Nephron progenitor cell (in vitro differentiated cells): ENCODE measurements around the gene NR2F2.

Experiments used
- DNase-seq: peaks from one replicate; pipeline ENCODE4 v3.0.0; 2021
- H3K27ac Mint-ChIP-seq: 2 replicates; pipeline ENCODE4 v1.8.0; 2021; ENCODE audit warnings: mild to moderate bottlenecking, moderate library complexity, mixed read lengths
- H3K27me3 Mint-ChIP-seq: 2 replicates; pipeline ENCODE4 v1.8.0; 2021; ENCODE audit warnings: mild to moderate bottlenecking, low read depth, mixed read lengths; ENCODE audit not compliant: poor library complexity
- H3K36me3 Mint-ChIP-seq: 2 replicates; pipeline ENCODE4 v1.8.0; 2021; ENCODE audit warnings: low read depth, mixed read lengths
- H3K4me1 Mint-ChIP-seq: 2 replicates; pipeline ENCODE4 v1.8.0; 2021; ENCODE audit warnings: mixed read lengths
- H3K4me3 Mint-ChIP-seq: 2 replicates; pipeline ENCODE4 v1.8.0; 2021; ENCODE audit warnings: mild to moderate bottlenecking, moderate library complexity, mixed read lengths
- H3K9me3 Mint-ChIP-seq: 2 replicates; pipeline ENCODE4 v1.8.0; 2021; ENCODE audit warnings: mild to moderate bottlenecking, moderate library complexity, mixed read lengths
- CTCF ChIP-seq: fragments of 200-600 bp; sonication (generic); IDR thresholded peaks from 2 replicates; pipeline ENCODE4 v1.5.0; 2021; ENCODE audit warnings: antibody characterized with exemption

Gene NR2F2

GRCh38 chr15:96304839-96305238, 25.7 kb upstream of the NR2F2 start:
- Mint-ChIP-seq H3K4me3 (no peak overlapping the region), H3K9me3 (peaks cover 32% of the 10 kb centered on the region), H3K27me3 (no peaks in the 10 kb centered on the region), H3K4me1 (peaks cover 60% of the 10 kb centered on the region), H3K36me3 (peaks cover 84% of the 10 kb centered on the region), H3K27ac (no peak overlapping the region)
- no peak for DNase-seq
- TF ChIP-seq CTCF, result no peak

GRCh38 chr15:96306321-96306720, 24.2 kb upstream of the NR2F2 start:
- Mint-ChIP-seq H3K4me3 (no peak overlapping the region), H3K27me3 (peaks cover 7% of the 10 kb centered on the region), H3K9me3 (peaks cover 22% of the 10 kb centered on the region)

GRCh38 chr15:96307856-96308394, 22.6 kb upstream of the NR2F2 start:
- H3K27ac Mint-ChIP-seq, result no peak overlapping the region
- peaks cover 46% of the 10 kb centered on the region for H3K4me1 Mint-ChIP-seq
- no peak for TF ChIP-seq CTCF
- DNase-seq, result no peak
- H3K27me3 Mint-ChIP-seq, result peaks cover 19% of the 10 kb centered on the region
- peaks cover 22% of the 10 kb centered on the region for H3K9me3 Mint-ChIP-seq
- no peak overlapping the region for H3K4me3 Mint-ChIP-seq
- peaks cover 63% of the 10 kb centered on the region for H3K36me3 Mint-ChIP-seq

More at GRCh38 chr15:96306321-96306720, 24.2 kb upstream of the NR2F2 start:
- H3K4me1 Mint-ChIP-seq, result peaks cover 55% of the 10 kb centered on the region
- TF ChIP-seq CTCF, result no peak
- DNase-seq, result no peak
- H3K36me3 Mint-ChIP-seq, result peaks cover 70% of the 10 kb centered on the region
- H3K27ac Mint-ChIP-seq, result no peak overlapping the region

GRCh38 chr15:96309143-96309660, 21.3 kb upstream of the NR2F2 start:
- Mint-ChIP-seq H3K4me1 (peaks cover 42% of the 10 kb centered on the region), H3K27ac (no peak overlapping the region)

GRCh38 chr15:96311256-96311955, 19.1 kb upstream of the NR2F2 start:
- Mint-ChIP-seq H3K27me3 (peaks cover 30% of the 10 kb centered on the region), H3K9me3 (peaks cover 8% of the 10 kb centered on the region), H3K4me3 (no peak overlapping the region), H3K4me1 (peaks cover 50% of the 10 kb centered on the region), H3K27ac (no peak overlapping the region), H3K36me3 (peaks cover 58% of the 10 kb centered on the region)
- DNase-seq, result no peak
- no peak for TF ChIP-seq CTCF

More at GRCh38 chr15:96309143-96309660, 21.3 kb upstream of the NR2F2 start:
- no peak for DNase-seq
- Mint-ChIP-seq H3K36me3 (peaks cover 61% of the 10 kb centered on the region), H3K4me3 (no peak overlapping the region), H3K27me3 (peaks cover 28% of the 10 kb centered on the region), H3K9me3 (peaks cover 22% of the 10 kb centered on the region)
- no peak for TF ChIP-seq CTCF

GRCh38 chr15:96311956-96312294, 18.6 kb upstream of the NR2F2 start:
- Mint-ChIP-seq H3K27me3 (peaks cover 30% of the 10 kb centered on the region), H3K4me3 (no peak overlapping the region), H3K27ac (no peak overlapping the region)

More at GRCh38 chr15:96311956-96312294, 18.6 kb upstream of the NR2F2 start:
- no peak for DNase-seq
- TF ChIP-seq CTCF, result no peak
- Mint-ChIP-seq H3K36me3 (peaks cover 58% of the 10 kb centered on the region), H3K9me3 (peaks cover 5% of the 10 kb centered on the region), H3K4me1 (peaks cover 50% of the 10 kb centered on the region)
